Measurements from ENCODE around the gene CORT. TPM values are rescaled to one million over a fixed set of nuclear protein-coding genes. Genes with fewer than 3 reads are reported as not detected.

Gene CORT
- total and polyA plus RNA-seq, 2 of the 4 experiments (the other 2 are of a cell fraction) = 0.10 TPM; not detected in 1

- WGBS, 2 experiments (ENCODE audit: extremely low coverage in 2 of 2, insufficient read length in 1 of 2) = no CpG with 5 or more reads among the region's 2 CpGs
- ATAC-seq (ENCODE audit: low read depth) (no peak), DNase-seq (no peak)
- Histone ChIP-seq H3K9ac (ENCODE audit: low read depth, low read length) (no peak overlapping the region), H3K9me1 (ENCODE audit: insufficient read depth, low read length) (no peaks in the 10 kb centered on the region), H3K4me3 (ENCODE audit: insufficient read depth, low read depth, low read length) (no peak overlapping the region), H2AK9ac (replicated peaks; ENCODE audit: low read depth, low read length, poor library complexity) (no peak overlapping the region), H3K9me3 (ENCODE audit: control insufficient read depth, insufficient read depth, low read length) (no peaks in the 10 kb centered on the region), H3K14ac (replicated peaks; ENCODE audit: low read depth, low read length) (no peak overlapping the region), H3K79me1 (ENCODE audit: low read depth in 1 of 2, low read length in 2 of 2) (peaks cover 12 to 13% of the 10 kb centered on the region in 2 experiments), H2AK5ac (ENCODE audit: low read depth, low read length) (no peak overlapping the region), H2BK20ac (ENCODE audit: low read depth, low read length) (no peak overlapping the region), H4K91ac (ENCODE audit: insufficient read depth, low read depth, low read length) (no peak overlapping the region), H3K4ac (ENCODE audit: low read depth, low read length) (no peak overlapping the region), H2AFZ (replicated peaks; ENCODE audit: low read length, poor library complexity) (no peak overlapping the region), H4K5ac (ENCODE audit: low read depth, low read length) (no peak overlapping the region), H4K8ac (ENCODE audit: low read depth in 2 of 2, low read length in 2 of 2) (no peak overlapping the region), H4K20me1 (ENCODE audit: insufficient read depth, low read length) (no peaks in the 10 kb centered on the region), H3K18ac (ENCODE audit: low read depth, low read length) (no peak overlapping the region), H2BK120ac (ENCODE audit: low read depth, low read length) (no peak overlapping the region), H2BK5ac (ENCODE audit: low read depth, low read length, poor library complexity, severe bottlenecking) (no peak overlapping the region), H2BK15ac (ENCODE audit: low read depth, low read length) (no peak overlapping the region), H3K36me3 (ENCODE audit: control insufficient read depth, insufficient read depth, low read length) (peaks cover 45% of the 10 kb centered on the region), H3K56ac (ENCODE audit: extremely low read depth, insufficient read depth, low read length) (no peak overlapping the region), H3K4me2 (ENCODE audit: low read depth, low read length) (no peak overlapping the region), H3K27ac (ENCODE audit: insufficient read depth, low read length) (no peak overlapping the region), H3K4me1 (ENCODE audit: control insufficient read depth, insufficient read depth, low read length) (no peaks in the 10 kb centered on the region; the same call in 1 of the 2 replicates), H3K27me3 (ENCODE audit: control insufficient read depth, insufficient read depth, low read length) (no peaks in the 10 kb centered on the region), H3K23ac (ENCODE audit: low read depth, low read length) (no peak overlapping the region)
- ChIA-PET CTCF (no interaction called here), POLR2A (ENCODE audit: unreplicated experiment) (no interaction called here)
- dilution Hi-C loops (cut with HindIII; ENCODE audit: low sequenced_read_pairs, unreplicated experiment) = no loop called here
- no TSS peak for BruUV-seq (replicated peaks)
- TF ChIP-seq MXI1 (IDR thresholded peaks at IDR 0.05; ENCODE audit: borderline replicate concordance, low read depth, low read length) = no peak
- no peak for TF ChIP-seq NFE2L2 (IDR thresholded peaks at IDR 0.05; ENCODE audit: low read depth, low read length)
- TF ChIP-seq CEBPB (IDR thresholded peaks at IDR 0.05; ENCODE audit: low read depth, low read length) = no peak
- no peak for TF ChIP-seq RCOR1 (IDR thresholded peaks at IDR 0.05; ENCODE audit: insufficient replicate concordance, low read length)
- TF ChIP-seq FOS (IDR thresholded peaks at IDR 0.05; ENCODE audit: low read depth, low read length) = no peak
- no peak for TF ChIP-seq USF2 (IDR thresholded peaks at IDR 0.05; ENCODE audit: low read depth, low read length)
- no peak for TF ChIP-seq CTCF (conservative IDR thresholded peaks at IDR 0.05; ENCODE audit: low read depth, low read length)
- TF ChIP-seq BHLHE40 (IDR thresholded peaks at IDR 0.05; ENCODE audit: low read depth, low read length) = no peak
- TF ChIP-seq RAD21 (IDR thresholded peaks at IDR 0.05; ENCODE audit: low read length) = no peak
- no peak for TF ChIP-seq MAFK (IDR thresholded peaks at IDR 0.05; ENCODE audit: low read depth, low read length)
- TF ChIP-seq ELK1 (IDR thresholded peaks at IDR 0.05; ENCODE audit: borderline replicate concordance, low read depth, low read length) = no peak
- TF ChIP-seq MAZ (IDR thresholded peaks at IDR 0.05; ENCODE audit: borderline replicate concordance, low read depth, low read length) = no peak
- no peak for TF ChIP-seq CHD1 (IDR thresholded peaks at IDR 0.05; ENCODE audit: low read depth, low read length)
- TF ChIP-seq POLR2A (IDR thresholded peaks at IDR 0.05; ENCODE audit: low read depth, low read length) = no peak
- in situ Hi-C loops (cut with MboI; ENCODE audit: low sequenced_read_pairs) = no loop called here
- intact Hi-C loops (cut with micrococcal nuclease) = no loop called here
Measured at GRCh38 chr1:10467078-10467477, 17.2 kb downstream of the CORT start.
